ENCODE data around the gene RSKR. TPM values are rescaled to one million over a fixed set of nuclear protein-coding genes. Genes with fewer than 3 reads are reported as not detected.
A peak's percentile ranks its signal among the peaks of the same experiment; 100 is the strongest.

RSKR gene, protein sequence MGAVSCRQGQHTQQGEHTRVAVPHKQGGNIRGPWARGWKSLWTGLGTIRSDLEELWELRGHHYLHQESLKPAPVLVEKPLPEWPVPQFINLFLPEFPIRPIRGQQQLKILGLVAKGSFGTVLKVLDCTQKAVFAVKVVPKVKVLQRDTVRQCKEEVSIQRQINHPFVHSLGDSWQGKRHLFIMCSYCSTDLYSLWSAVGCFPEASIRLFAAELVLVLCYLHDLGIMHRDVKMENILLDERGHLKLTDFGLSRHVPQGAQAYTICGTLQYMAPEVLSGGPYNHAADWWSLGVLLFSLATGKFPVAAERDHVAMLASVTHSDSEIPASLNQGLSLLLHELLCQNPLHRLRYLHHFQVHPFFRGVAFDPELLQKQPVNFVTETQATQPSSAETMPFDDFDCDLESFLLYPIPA
- polyA plus RNA-seq (2011; rRNA removed) = 18.7 and 22.0 TPM in 2 replicates
- 7.5 and 9.0 TPM in 2 replicates for polyA plus RNA-seq (2012; cell fraction: cytosol; rRNA removed)
- polyA plus RNA-seq (2012; cell fraction: nucleus; rRNA removed) = 39.4 and 70.0 TPM in 2 replicates
- 5.6 to 6.6 TPM (median 5.8 TPM) in 3 replicates for polyA plus RNA-seq (2017; fragmentation: RNase III; extraction: RNeasy Plus Mini Kit Qiagen cat#74134 plus additional on column Dnase treatment)
- polyA minus RNA-seq (2011; rRNA and poly(A)+ RNA removed) = 15.4 and 22.7 TPM in 2 replicates

DNA sequence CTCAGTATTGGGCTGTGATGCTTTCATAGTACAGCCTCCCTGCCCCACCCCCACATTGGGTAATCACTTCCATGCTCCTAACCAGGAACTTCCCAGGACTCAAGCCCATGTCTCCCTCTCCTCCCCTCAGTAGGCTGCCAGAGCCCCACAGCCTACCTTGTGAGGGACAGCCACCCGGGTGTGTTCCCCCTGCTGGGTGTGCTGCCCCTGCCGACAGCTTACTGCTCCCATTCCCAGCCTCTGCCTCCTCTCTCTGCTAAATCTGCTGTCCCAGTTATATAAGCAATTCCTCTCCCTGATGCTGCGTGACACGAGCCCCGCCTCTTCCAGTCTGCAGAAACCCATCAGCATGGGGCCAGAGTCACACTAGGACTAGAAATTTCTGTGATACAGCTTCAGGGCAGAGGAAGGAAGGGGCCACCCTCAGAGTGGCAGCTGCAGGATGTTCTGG is at the start of gene RSKR:
RSKR (minus strand) TSS at position 255 of the 451 bp plus-strand sequence; CDS start at position 231, 24 bp downstream.
- 94% methylated on average over 5 of the region's 5 CpGs for WGBS (ENCODE audit: missing lambda C conversion rate)
- Histone ChIP-seq H3K4me2 (no peak within 1 kb of the TSS), H3K4me3 (no peak within 1 kb of the TSS), H3K27ac (no peak within 1 kb of the TSS), H3K4me1 (no peaks in the 10 kb centered on the region), H3K9me3 (no peaks in the 10 kb centered on the region)
- ChIA-PET POLR2A (no interaction called here), CTCF (interaction anchor here (0.6 to 2.3 kb wide), 14 partner anchors 8 to 122 kb away, joined by 3 to 11 read pairs (median 5); partner anchors contain the start of gene PIGS)
- ATAC-seq = peak in 1 of 2 experiments; percentile 10; a peak in 2 of 6 replicates
- FAIRE-seq = no peak
- no peak for DNase-seq (ENCODE audit: low read depth in 1 of 2, low spot score in 1 of 2)
- TF ChIP-seq RFX5 (IDR thresholded peaks at IDR 0.05) = no peak
- no peak for TF ChIP-seq E2F6 (IDR thresholded peaks at IDR 0.05; ENCODE audit: borderline replicate concordance, low read depth)
- no peak for TF ChIP-seq ZSCAN20 (CRISPR knock-in tag; IDR thresholded peaks at IDR 0.05)
- TF ChIP-seq, protein P1, sequence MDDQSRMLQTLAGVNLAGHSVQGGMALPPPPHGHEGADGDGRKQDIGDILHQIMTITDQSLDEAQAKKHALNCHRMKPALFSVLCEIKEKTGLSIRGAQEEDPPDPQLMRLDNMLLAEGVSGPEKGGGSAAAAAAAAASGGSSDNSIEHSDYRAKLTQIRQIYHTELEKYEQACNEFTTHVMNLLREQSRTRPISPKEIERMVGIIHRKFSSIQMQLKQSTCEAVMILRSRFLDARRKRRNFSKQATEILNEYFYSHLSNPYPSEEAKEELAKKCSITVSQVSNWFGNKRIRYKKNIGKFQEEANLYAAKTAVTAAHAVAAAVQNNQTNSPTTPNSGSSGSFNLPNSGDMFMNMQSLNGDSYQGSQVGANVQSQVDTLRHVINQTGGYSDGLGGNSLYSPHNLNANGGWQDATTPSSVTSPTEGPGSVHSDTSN (IDR thresholded peaks at IDR 0.05) = no peak
- no peak for TF ChIP-seq ESRRA (IDR thresholded peaks at IDR 0.05; ENCODE audit: borderline replicate concordance, low read length)
- no peak for TF ChIP-seq GATA3 (IDR thresholded peaks at IDR 0.05; ENCODE audit: borderline replicate concordance)
- no peak for TF ChIP-seq NPAS2 (CRISPR knock-in tag; IDR thresholded peaks at IDR 0.05; ENCODE audit: borderline replicate concordance)
- no peak for TF ChIP-seq HDAC2 (IDR thresholded peaks at IDR 0.05)
- TF ChIP-seq HOXB5 (CRISPR knock-in tag; IDR thresholded peaks at IDR 0.05) = no peak
- no peak for TF ChIP-seq EHF (CRISPR knock-in tag; IDR thresholded peaks at IDR 0.05)
- no peak for TF ChIP-seq TP53 (CRISPR knock-in tag; IDR thresholded peaks at IDR 0.05)
- TF ChIP-seq HEYL (CRISPR knock-in tag; IDR thresholded peaks at IDR 0.05) = no peak
- no peak for TF ChIP-seq JUNB (IDR thresholded peaks at IDR 0.05)

GRCh38 chr17:28663723-28664122 is 49.7 kb upstream of the RSKR start:
- POLR2A ChIA-PET = interaction anchor here (1.2 kb wide), 1 partner anchor 53 kb away, joined by 3 read pairs; no protein-coding TSS in a partner anchor
- no peak overlapping the region for H3K27ac ChIP-seq
- CTCF ChIA-PET = interaction anchor here (0.5 to 7.1 kb wide), 9 partner anchors 11 to 149 kb away, joined by 3 to 81 read pairs (median 3); partner anchors contain the start of gene BLTP2
- H3K4me3 ChIP-seq = 0 out of 3 replicates have a peak overlapping the region, but pooled peaks have one; percentile 74
- ATAC-seq (no peak), FAIRE-seq (no peak), DNase-seq (ENCODE audit: low read depth in 1 of 2, low spot score in 1 of 2) (no peak)
- H3K9me3 ChIP-seq = no peaks in the 10 kb centered on the region
- TF ChIP-seq PHF8 (IDR thresholded peaks at IDR 0.05; ENCODE audit: borderline replicate concordance, low read depth) (no peak), FOSB (CRISPR knock-in tag; IDR thresholded peaks at IDR 0.05) (no peak), GATA3 (IDR thresholded peaks at IDR 0.05; ENCODE audit: borderline replicate concordance) (no peak), EP300 (IDR thresholded peaks at IDR 0.05) (no peak), FOSL2 (IDR thresholded peaks at IDR 0.05) (no peak), FOSL2 (CRISPR knock-in tag; IDR thresholded peaks at IDR 0.05) (no peak), HMGXB4 (CRISPR knock-in tag; IDR thresholded peaks at IDR 0.05; ENCODE audit: borderline replicate concordance) (no peak), CTCF (IDR thresholded peaks at IDR 0.05) (no peak), RFX5 (IDR thresholded peaks at IDR 0.05) (no peak), NFE2L2 (conservative IDR thresholded peaks at IDR 0.05; ENCODE audit: low read length) (no peak), SMC3 (IDR thresholded peaks at IDR 0.05) (no peak), FOXS1 (CRISPR knock-in tag; IDR thresholded peaks at IDR 0.05) (no peak), TP53 (CRISPR knock-in tag; IDR thresholded peaks at IDR 0.05) (no peak), ESRRA (IDR thresholded peaks at IDR 0.05; ENCODE audit: borderline replicate concordance, low read length) (no peak)
- TF ChIP-seq, protein P2, sequence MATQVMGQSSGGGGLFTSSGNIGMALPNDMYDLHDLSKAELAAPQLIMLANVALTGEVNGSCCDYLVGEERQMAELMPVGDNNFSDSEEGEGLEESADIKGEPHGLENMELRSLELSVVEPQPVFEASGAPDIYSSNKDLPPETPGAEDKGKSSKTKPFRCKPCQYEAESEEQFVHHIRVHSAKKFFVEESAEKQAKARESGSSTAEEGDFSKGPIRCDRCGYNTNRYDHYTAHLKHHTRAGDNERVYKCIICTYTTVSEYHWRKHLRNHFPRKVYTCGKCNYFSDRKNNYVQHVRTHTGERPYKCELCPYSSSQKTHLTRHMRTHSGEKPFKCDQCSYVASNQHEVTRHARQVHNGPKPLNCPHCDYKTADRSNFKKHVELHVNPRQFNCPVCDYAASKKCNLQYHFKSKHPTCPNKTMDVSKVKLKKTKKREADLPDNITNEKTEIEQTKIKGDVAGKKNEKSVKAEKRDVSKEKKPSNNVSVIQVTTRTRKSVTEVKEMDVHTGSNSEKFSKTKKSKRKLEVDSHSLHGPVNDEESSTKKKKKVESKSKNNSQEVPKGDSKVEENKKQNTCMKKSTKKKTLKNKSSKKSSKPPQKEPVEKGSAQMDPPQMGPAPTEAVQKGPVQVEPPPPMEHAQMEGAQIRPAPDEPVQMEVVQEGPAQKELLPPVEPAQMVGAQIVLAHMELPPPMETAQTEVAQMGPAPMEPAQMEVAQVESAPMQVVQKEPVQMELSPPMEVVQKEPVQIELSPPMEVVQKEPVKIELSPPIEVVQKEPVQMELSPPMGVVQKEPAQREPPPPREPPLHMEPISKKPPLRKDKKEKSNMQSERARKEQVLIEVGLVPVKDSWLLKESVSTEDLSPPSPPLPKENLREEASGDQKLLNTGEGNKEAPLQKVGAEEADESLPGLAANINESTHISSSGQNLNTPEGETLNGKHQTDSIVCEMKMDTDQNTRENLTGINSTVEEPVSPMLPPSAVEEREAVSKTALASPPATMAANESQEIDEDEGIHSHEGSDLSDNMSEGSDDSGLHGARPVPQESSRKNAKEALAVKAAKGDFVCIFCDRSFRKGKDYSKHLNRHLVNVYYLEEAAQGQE (IDR thresholded peaks at IDR 0.05) = no peak
- peak overlapping the region; percentile 85 for H3K4me2 ChIP-seq
- H3K4me1 ChIP-seq = peaks cover 25% of the 10 kb centered on the region

Data from A549 (cell line).